HFF-Myc (cell line): Measurements from ENCODE around the gene TGM5.

Experiments used
- DNase-seq: peaks from one replicate; pipeline ENCODE4 v3.0.0-alpha.2; 2011; ENCODE audit warnings: low read depth; ENCODE audit errors: extremely low read depth
- H3K4me3 ChIP-seq: replicated peaks from 2 replicates; pipeline ENCODE4 v1.5.1; 2011; ENCODE audit warnings: low read depth, mild to moderate bottlenecking, control low read depth, low read length
- CTCF ChIP-seq: IDR thresholded peaks from 2 replicates; pipeline ENCODE4 v1.5.1; 2012; ENCODE audit warnings: mild to moderate bottlenecking, low read depth, low read length, control low read depth; ENCODE audit errors: missing control alignments

The TGM5 gene

DNA sequence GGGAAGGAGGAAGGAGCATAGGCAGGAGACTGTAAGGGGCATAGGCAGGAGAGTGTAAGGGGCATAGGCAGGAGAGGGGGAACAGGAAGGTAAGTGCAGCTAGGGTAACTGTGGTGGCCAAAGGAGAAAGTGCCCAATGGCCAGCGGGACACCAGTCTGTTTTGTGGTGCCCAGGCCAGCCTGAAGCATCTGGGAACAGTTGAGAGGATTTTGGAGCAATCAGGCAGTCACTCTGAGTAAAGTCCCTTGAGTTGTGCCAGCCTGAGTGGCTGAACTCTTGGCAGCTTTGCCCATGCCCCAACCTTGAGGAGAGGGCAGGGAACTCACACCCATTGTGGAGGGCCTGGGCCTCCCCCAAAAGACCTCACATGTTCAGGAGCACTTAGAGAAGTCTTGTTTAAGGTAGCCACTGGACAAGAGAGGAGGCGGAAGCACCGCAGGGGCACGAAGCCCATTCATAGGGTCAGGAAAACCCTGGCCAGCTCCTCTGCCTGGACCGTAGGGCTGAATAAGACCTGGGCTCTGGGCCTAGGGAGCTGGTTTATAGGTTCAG, 3.5 kb upstream of the TGM5 start:
- DNase-seq: no peak
- TF ChIP-seq CTCF: no peak
- H3K4me3 ChIP-seq: no peak overlapping the region

DNA sequence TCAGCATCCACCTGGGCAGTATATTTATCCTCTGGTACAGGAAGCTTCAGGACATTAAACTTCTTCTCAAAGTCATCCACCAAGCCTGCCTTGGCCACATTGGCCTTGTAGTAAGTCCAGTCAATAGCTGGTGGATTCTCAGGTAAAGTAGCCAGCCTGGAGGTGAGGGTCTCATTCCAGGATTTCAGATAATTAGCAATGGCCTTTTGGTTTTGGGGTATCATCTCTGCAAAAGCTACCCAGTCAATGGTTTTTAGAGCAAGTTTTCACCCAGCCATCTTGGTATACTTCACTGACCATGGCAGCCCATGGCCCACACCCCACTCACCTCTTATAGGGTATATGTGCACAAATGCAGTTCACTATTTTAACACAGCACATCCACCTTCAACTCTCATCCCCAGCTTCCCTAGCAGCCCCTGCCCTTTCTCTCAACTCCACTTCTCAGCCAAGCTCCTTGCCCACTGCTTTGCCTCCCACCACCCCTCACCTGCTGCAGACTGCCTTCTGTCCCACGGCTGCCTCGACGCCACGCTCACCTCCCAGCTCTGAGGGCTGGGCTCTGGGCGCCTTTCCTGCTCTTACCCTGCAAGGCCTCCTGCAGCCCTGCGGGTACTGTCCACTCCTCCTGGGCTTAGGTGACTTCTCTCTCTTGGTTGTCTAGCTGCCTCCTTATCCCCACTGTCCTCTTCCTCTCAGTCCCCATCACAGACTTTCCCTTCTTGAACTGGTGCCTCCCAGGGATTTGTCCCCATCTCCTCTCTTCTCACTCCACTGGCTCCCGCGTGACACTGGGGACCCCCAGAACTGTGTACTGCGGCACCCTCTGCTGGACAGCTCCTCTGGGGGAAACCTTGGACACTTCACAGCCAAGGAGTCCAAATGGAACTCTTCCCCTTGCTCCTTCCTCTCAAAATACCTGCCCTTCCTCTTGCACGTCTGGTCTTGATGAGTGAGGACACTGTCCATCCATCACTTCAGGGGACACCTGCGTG, 1.7 kb upstream of the TGM5 start:
- no peak overlapping the region for H3K4me3 ChIP-seq
- DNase-seq: no peak
- peak; percentile 40 for TF ChIP-seq CTCF

DNA sequence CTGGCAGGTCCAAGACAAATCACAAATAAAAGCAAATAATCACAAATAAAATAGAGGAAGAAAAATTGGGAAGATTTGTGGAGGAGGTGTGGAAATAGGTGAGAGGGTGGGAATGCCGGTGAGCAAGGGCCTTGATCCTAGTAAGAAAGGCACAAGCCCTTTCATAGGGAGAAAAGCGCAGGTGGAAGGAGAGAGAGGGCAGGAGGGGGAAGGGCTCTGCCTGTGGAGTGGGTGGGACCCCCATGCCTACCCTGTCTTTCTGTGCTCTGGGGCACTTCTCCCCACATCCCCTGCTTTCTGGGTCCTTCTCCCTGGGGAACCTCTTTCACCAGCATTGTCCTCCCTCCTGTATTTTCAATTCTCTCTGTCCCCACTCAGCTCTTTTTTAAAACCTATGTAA, 711 bp upstream of the TGM5 start:
- no peak for DNase-seq
- TF ChIP-seq CTCF: no peak
- H3K4me3 ChIP-seq: no peak overlapping the region

- no peak overlapping the region for H3K4me3 ChIP-seq
- TF ChIP-seq CTCF: no peak
- no peak for DNase-seq
Observed at GRCh38 chr15:43266386-43266785, 342 bp downstream of the TGM5 start.

DNA sequence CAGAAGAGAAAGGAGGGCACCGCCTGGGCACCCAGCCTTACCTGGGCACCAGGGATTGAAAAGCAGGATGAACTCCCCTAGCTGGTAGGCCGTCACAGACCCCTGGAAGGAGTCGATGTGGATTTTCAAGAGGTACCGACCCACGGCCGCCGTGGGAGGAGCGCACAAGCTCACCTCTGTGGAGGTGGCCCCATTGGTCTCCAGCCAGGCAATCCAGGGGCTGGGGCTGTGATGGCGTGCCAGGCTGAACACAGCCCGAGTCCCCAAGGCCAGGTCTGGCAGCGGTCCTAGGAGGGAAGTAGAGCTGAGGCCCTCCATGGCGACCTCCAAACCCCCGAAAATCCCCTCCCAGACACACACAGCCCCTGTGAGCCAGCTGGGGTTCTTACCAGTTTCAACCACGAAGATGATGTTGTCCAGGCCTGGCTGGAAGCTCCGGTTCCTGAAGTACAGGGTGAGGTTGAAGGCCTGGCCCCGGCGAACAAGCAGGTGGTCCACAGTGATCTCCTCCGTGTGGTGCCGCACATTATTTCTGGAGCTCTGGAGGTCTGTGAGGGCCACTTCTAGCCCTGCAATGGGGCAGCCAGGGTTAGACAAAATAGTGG, 6.6 kb downstream of the TGM5 start:
- TF ChIP-seq CTCF: no peak
- no peak for DNase-seq

DNA sequence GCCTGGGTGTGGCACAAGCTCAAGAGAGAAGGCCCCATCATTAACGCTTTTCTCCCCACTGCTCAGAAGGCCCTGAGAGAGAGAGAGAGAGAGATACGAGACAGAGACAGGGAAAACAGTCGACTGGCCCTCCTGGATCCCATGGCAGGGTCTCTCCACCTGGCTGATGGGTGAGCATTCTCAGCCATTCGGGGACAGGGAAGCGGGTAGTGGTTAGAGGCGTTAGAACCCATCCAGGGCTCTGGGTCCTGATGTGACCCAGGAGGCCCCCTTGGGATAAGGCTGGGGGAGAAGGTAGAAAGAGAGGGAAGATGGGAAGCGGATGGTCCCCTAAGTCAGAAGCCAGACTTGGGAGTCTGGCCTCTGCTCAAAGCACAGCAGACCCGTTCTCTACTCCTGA, 7.9 kb downstream of the TGM5 start:
- TF ChIP-seq CTCF: no peak
- H3K4me3 ChIP-seq: no peak overlapping the region
- DNase-seq: no peak

More for the DNA sequence above, 6.6 kb downstream of the TGM5 start:
- H3K4me3 ChIP-seq: no peak overlapping the region
